Measurements from ENCODE around the gene MYO7B. TPM values are rescaled to one million over a fixed set of nuclear protein-coding genes. Genes with fewer than 3 reads are reported as not detected.

The MYO7B gene
- total and polyA plus RNA-seq, 7 donors = 0.28 to 0.61 (median 0.49) TPM

GRCh38 chr2:127651971-127652550, 116.6 kb downstream of the MYO7B start:
- H3K36me3 ChIP-seq (ENCODE audit: insufficient read depth in 1 of 2, low read depth in 1 of 2) = peaks cover 0 to 3% of the 10 kb centered on the region in 2 donors
- TF ChIP-seq, protein P1, sequence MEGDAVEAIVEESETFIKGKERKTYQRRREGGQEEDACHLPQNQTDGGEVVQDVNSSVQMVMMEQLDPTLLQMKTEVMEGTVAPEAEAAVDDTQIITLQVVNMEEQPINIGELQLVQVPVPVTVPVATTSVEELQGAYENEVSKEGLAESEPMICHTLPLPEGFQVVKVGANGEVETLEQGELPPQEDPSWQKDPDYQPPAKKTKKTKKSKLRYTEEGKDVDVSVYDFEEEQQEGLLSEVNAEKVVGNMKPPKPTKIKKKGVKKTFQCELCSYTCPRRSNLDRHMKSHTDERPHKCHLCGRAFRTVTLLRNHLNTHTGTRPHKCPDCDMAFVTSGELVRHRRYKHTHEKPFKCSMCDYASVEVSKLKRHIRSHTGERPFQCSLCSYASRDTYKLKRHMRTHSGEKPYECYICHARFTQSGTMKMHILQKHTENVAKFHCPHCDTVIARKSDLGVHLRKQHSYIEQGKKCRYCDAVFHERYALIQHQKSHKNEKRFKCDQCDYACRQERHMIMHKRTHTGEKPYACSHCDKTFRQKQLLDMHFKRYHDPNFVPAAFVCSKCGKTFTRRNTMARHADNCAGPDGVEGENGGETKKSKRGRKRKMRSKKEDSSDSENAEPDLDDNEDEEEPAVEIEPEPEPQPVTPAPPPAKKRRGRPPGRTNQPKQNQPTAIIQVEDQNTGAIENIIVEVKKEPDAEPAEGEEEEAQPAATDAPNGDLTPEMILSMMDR (IDR thresholded peaks at IDR 0.05) = no peak
- peak overlapping the region; percentile 16 for H3K27ac ChIP-seq
- 71 to 79% (median 78%) methylated on average over 14 of the region's 14 CpGs for WGBS, 3 donors
- peaks cover 13% of the 10 kb centered on the region for H3K4me1 ChIP-seq
- H3K27me3 ChIP-seq (ENCODE audit: insufficient read depth in 3 of 3, low read length in 2 of 3) = no peaks in the 10 kb centered on the region
- ATAC-seq (peak in 3 of 4 donors; percentile 17 to 27 (median 20)), DNase-seq (peak; percentile 67 to 77)
- H3K9me3 ChIP-seq = no peaks in the 10 kb centered on the region
- H3K4me3 ChIP-seq = no peak overlapping the region
- intact Hi-C loops (cut with DNase I) = loop anchor here (10.0 kb wide), 2 partner anchors 117 to 127 kb away; partner anchors contain the start of genes IWS1 (in 1 of the 2) and MYO7B (in 1 of the 2)

GRCh38 chr2:127652786-127653357, 117.4 kb downstream of the MYO7B start:
- TF ChIP-seq, protein P1 (IDR thresholded peaks at IDR 0.05) = no peak
- Histone ChIP-seq H3K36me3 (ENCODE audit: insufficient read depth in 1 of 2, low read depth in 1 of 2) (peaks cover 0 to 7% of the 10 kb centered on the region in 2 donors), H3K27me3 (ENCODE audit: insufficient read depth in 3 of 3, low read length in 2 of 3) (no peaks in the 10 kb centered on the region), H3K4me1 (peaks cover 9% of the 10 kb centered on the region), H3K4me3 (no peak overlapping the region), H3K27ac (peak overlapping the region; percentile 5), H3K9me3 (no peaks in the 10 kb centered on the region)
- no peak for ATAC-seq
- WGBS, 3 donors = 77 to 82% (median 78%) methylated on average over 25 of the region's 25 CpGs
- peak; percentile 8 to 50 for DNase-seq
- intact Hi-C loops (cut with DNase I) = loop anchor here (10.0 kb wide), 2 partner anchors 118 to 128 kb away; partner anchors contain the start of genes IWS1 (in 1 of the 2) and MYO7B (in 1 of the 2)

DNA sequence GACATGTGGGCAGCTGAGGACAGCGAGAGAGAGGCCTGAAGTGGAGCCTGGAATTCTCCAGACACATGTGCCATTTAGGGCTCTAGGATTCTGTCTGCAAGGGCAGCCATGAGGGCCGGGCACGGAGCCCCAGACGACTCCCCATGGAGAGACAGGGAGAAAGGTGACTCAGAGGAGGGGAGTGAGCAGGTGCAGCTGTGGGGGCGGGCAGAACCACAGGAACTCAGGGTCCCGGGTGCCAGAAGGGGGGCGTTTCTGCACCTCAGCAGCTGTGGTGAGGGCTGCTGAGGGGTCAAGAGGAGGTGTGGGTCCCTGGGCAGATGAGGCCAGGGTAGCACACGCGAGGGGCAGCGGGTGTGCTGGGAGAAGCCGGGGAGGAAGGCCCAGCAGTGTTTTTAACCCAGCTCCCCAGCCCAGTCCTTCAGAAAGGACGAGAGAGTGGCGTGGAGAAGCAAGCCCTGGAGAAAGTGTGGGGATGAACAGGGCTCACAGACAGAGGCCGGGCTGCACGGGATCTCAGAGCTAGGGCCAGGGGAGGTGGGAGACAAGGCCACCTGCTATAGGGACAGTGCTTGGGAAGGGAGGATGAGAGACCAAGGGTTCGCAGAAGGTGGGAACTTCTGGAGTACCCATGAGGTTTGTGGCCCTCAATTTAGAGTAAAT, 118.1 kb downstream of the MYO7B start:
- peaks cover 9% of the 10 kb centered on the region for H3K4me1 ChIP-seq

GRCh38 chr2:127654084-127654837, 118.8 kb downstream of the MYO7B start:
- peaks cover 7% of the 10 kb centered on the region for H3K4me1 ChIP-seq
- no peaks in the 10 kb centered on the region for H3K9me3 ChIP-seq
- peaks cover 0 to 7% of the 10 kb centered on the region in 2 donors for H3K36me3 ChIP-seq (ENCODE audit: insufficient read depth in 1 of 2, low read depth in 1 of 2)
- H3K27ac ChIP-seq = no peak overlapping the region
- 95 to 97% (median 95%) methylated on average over 23 to 24 of the region's 24 CpGs for WGBS, 3 donors
- peak; percentile 12 to 43 for DNase-seq
- TF ChIP-seq, protein P1 (IDR thresholded peaks at IDR 0.05) = no peak
- intact Hi-C loops (cut with DNase I) = loop anchor here (10.0 kb wide), 2 partner anchors 119 to 129 kb away; partner anchors contain the start of genes IWS1 (in 1 of the 2) and MYO7B (in 1 of the 2)
- ATAC-seq = no peak
- no peak overlapping the region for H3K4me3 ChIP-seq
- H3K27me3 ChIP-seq (ENCODE audit: insufficient read depth in 3 of 3, low read length in 2 of 3) = no peaks in the 10 kb centered on the region

More for the DNA sequence above, 118.1 kb downstream of the MYO7B start:
- no peak for ATAC-seq
- WGBS, 3 donors = 87 to 88% (median 87%) methylated on average over 16 of the region's 16 CpGs
- Histone ChIP-seq H3K9me3 (no peaks in the 10 kb centered on the region), H3K27me3 (ENCODE audit: insufficient read depth in 3 of 3, low read length in 2 of 3) (no peaks in the 10 kb centered on the region), H3K27ac (no peak overlapping the region), H3K36me3 (ENCODE audit: insufficient read depth in 1 of 2, low read depth in 1 of 2) (peaks cover 0 to 7% of the 10 kb centered on the region in 2 donors), H3K4me3 (no peak overlapping the region)
- intact Hi-C loops (cut with DNase I) = loop anchor here (10.0 kb wide), 2 partner anchors 119 to 129 kb away; partner anchors contain the start of genes IWS1 (in 1 of the 2) and MYO7B (in 1 of the 2)
- TF ChIP-seq, protein P1 (IDR thresholded peaks at IDR 0.05) = no peak
- DNase-seq = peak; percentile 12 to 42

Data from psoas muscle (tissue), 8 donors.